Renal pelvis (tissue), 4 donors: ENCODE data around the gene EHMT2. TPM values are rescaled to one million over a fixed set of nuclear protein-coding genes. Genes with fewer than 3 reads are reported as not detected.
"Not testable (repeated sequence)": the region's sequence is repeated elsewhere in the genome, so short reads cannot be mapped to it uniquely, and the experiment has no call there.

Source experiments
- DNase-seq: peaks from one replicate; pipeline ENCODE4 v3.0.0-alpha.2; 2013
- polyA plus RNA-seq, 3 donors: library from polyadenylated mRNA; unstranded; fragments of 120-200 nt; gene quantifications; one replicate each; pipeline ENCODE4 v1.2.1, GENCODE V29; 2013; ENCODE audit not compliant: insufficient read length in 3 of 3

Gene EHMT2
- polyA plus RNA-seq, 3 donors, result 92.0 to 100 (median 98.1) TPM

DNA sequence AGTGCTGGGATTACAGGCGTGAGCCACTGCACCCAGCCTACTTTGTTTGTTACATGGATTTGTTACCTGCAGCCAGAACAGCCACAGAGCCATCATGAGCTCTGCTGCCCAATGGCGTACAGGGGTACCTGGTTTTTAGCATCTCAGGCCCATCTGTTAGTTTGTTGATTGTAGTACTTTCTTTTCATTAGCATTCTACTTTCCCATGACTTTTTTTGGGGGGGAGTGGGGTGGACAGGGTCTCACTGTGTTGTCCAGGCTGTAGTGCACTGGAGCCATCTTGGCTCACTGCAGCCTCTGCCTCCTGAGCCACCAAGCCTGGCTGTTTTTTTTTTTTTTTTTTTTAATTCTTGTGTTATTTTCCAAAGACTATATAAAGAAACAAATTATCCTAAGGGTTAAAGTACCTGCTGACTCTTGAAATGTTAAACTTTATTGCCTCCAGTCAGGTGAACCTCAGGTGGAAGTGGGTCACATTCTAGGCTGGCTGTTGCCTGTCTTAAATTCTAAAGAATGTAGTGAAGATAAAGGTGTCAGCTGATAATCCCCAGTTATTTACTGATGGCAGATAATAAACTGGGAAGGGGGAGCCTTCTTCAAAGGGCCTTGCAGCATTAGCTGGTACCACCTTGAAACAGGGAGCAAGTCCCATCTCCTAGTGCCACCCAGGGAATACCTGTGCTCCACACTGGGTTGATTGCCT lies 50.1 kb downstream of the EHMT2 start:
- DNase-seq, result no peak

DNA sequence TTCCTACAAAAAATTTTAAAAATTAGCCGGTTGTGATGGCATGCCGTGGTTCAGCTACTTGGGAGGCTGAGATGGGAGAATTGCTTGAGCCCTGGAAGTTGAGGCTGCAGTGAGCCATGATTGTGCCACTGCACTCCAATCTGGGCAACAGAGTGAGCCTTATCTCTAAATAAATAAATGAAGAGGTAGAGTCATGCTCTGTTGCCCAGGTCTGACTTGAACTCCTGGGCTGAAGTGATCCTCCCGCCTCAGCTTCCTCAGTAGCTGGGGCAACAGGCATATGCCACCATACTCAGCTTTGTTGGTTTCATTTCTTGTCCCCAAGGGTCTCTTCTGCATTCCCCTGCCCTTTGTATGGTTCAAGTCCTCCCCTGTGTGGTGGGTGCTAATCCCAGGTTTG lies 53.0 kb downstream of the EHMT2 start:
- no peak for DNase-seq

DNA sequence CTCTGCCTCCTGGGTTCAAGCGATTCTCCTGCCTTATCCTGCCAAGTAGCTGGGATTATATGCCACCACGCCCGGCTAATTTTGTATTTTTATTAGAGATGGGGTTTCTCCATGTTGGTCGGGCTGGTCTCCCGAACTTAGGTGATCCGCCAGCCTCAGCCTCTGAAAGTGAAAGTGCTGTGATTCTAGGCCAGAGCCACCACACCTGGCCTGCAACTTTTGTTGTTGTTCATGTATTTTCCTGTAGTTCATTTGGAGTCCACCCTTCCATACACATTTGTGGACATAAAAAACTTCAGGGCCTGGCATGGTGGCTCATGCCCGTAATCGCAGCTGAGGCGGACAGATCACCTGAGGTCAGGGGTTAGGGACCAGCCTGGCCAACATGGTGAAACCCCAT lies 55.4 kb downstream of the EHMT2 start:
- DNase-seq, result no peak

DNA sequence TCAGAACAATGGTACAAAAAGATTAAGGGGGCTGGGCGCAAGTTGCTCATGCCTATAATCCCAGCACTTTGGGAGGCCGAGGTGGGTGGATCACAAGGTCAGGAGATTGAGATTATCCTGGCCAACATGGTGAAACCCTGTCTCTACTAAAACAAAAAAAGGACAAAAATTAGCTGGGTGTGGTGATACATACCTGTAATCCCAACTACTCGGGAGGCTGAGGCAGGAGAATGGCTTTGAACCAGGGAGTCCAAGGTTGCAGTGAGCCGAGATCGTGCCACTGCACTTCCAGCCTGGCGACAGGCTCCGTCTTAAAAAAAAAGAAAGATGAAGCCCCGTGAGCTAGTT lies 57.7 kb downstream of the EHMT2 start:
- not testable (repeated sequence) for DNase-seq

DNA sequence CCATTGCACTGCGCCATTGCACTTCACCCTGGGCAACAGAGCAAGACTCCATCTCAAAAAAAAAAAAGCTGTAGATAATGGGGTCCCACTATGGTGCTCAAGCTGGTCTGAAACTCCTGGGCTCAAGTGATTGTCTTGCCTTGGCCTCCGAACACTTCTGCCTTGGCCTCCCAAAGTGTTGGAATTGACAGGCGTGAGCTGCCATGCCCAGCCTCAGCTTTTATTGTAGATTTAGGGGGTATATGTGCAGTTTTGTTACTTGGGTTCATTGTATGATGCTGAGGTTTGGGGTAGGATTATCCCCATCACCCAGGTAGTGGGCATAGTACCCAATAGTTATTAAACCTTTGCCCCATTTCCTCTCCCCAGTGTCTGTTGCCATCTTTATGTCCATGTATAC lies 58.5 kb downstream of the EHMT2 start:
- DNase-seq, result no peak

- not testable (repeated sequence) for DNase-seq
These were observed 59.4 kb downstream of the EHMT2 start for GRCh38 chr6:31838114-31838553.

GRCh38 chr6:31837369-31838113 lies 60.0 kb downstream of the EHMT2 start:
- no peak for DNase-seq

GRCh38 chr6:31836474-31837368 lies 60.8 kb downstream of the EHMT2 start:
- no peak for DNase-seq

- DNase-seq, result no peak
These were observed 61.4 kb downstream of the EHMT2 start for GRCh38 chr6:31836047-31836473.

GRCh38 chr6:31834367-31835250 lies 62.9 kb downstream of the EHMT2 start:
- peak; percentile 93 for DNase-seq

DNA sequence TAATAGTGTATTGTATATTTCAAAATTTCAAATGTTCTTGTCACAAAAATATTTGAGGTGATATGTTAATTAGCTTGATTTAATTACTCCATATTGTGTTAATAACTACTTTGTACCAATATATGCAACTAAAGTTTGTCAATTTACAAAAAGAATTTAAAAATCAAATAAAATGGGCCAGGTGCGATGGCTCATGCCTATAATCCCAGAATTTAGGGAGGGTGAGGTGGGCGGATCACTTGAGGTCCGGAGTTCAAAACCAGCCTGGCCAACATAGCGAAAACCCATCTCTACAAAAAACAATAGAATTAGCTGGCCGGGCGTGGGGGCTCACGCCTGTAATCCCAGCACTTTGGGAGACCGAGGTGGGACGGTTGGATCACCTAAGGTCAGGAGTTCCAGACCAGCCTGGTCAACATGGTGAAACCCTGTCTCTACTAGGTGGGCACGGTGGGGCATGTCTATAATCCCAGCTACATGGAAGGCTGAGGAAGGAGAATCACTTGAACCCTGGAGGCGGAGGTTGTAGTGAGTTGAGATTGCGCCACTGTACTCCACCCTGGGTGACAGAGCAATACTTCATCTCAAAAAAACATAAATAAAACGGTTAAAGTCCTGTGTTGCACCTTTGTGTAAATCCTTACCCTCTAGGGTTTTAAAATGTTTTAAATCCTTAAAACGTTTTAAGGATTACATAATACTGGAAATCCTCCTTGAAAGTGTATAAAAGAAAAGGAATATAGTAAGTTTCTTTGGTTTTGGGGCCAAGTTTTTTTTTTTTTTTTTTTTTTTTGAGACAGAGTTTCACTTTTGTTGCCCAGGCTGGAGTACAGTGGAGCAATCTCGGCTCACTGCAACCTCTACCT lies 65.9 kb downstream of the EHMT2 start:
- no peak for DNase-seq

DNA sequence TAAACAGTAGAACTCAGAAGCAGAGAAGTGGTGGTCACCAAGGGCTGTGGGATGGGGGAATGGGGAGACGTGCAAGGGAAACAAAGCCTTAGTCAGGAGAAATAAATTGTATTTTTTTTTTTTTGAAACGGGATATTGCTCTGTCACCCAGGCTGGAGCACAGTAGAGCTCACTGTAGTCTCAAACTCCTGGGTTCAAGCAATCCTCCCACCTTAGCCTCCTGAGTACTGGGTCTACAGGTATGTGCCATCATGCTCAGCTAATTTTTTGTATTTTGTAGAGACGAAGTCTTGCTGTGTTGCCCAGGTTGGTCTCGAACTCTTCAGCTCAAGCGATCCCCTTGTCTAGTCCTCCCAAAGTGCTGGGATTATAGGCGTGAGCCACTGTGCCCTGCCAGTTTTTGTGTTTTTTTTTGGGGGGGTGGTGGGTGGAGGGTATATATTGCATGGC lies 66.6 kb downstream of the EHMT2 start:
- DNase-seq, result no peak

Other genes with a start within 250 kb of the EHMT2 start
- 100 to 1,000 TPM; 245 to 281 (median 259) TPM for gene BAG6, start 245.0 kb downstream of the EHMT2 start, polyA plus RNA-seq
- gene APOM, start 241.8 kb downstream of the EHMT2 start, polyA plus RNA-seq, result 100 to 1,000 TPM; 109 to 116 (median 110) TPM
- gene C6orf47, start 236.9 kb downstream of the EHMT2 start, polyA plus RNA-seq, result 10 to 100 TPM; 19.6 to 24.4 (median 20.5) TPM
- gene GPANK1, start 232.7 kb downstream of the EHMT2 start, polyA plus RNA-seq, result 10 to 100 TPM; 26.2 to 33.9 (median 33.8) TPM
- gene CSNK2B, start 231.6 kb downstream of the EHMT2 start, polyA plus RNA-seq, result 100 to 1,000 TPM; 227 to 252 (median 236) TPM
- gene LY6G5B, start 227.7 kb downstream of the EHMT2 start, polyA plus RNA-seq, result 10 to 100 TPM; 19.0 to 38.1 (median 35.1) TPM
- 1 to 10 TPM; 2.6 to 4.3 (median 3.6) TPM for gene LY6G5C, start 216.6 kb downstream of the EHMT2 start, polyA plus RNA-seq
- 10 to 100 TPM; 63.2 to 68.7 (median 63.5) TPM for gene ABHD16A, start 194.4 kb downstream of the EHMT2 start, polyA plus RNA-seq
- gene LY6G6F, start 190.8 kb downstream of the EHMT2 start, polyA plus RNA-seq, result 1 to 10 TPM in 2 of 3 donors, under 1 TPM in 1; 0.43 to 1.0 (median 1.0) TPM
- not detected for gene LY6G6D, start 182.3 kb downstream of the EHMT2 start, polyA plus RNA-seq
- under 1 TPM; 0.28 to 0.89 (median 0.69) TPM for gene LY6G6C, start 176.0 kb downstream of the EHMT2 start, polyA plus RNA-seq
- gene MPIG6B, start 174.3 kb downstream of the EHMT2 start, polyA plus RNA-seq, result 1 to 10 TPM; 1.5 to 1.9 (median 1.7) TPM
- 100 to 1,000 TPM; 189 to 234 (median 211) TPM for gene DDAH2, start 168.4 kb downstream of the EHMT2 start, polyA plus RNA-seq
- gene CLIC1, start 161.2 kb downstream of the EHMT2 start, polyA plus RNA-seq, result 100 to 1,000 TPM; 280 to 320 (median 296) TPM
- 10 to 100 TPM; 18.1 to 54.6 (median 52.1) TPM for gene MSH5, start 157.7 kb downstream of the EHMT2 start, polyA plus RNA-seq
- gene SAPCD1, start 135.0 kb downstream of the EHMT2 start, polyA plus RNA-seq, result 10 to 100 TPM in 2 of 3 donors, 1 to 10 TPM in 1; 5.6 to 13.8 (median 10.7) TPM
- gene VWA7, start 120.4 kb downstream of the EHMT2 start, polyA plus RNA-seq, result 10 to 100 TPM in 2 of 3 donors, 1 to 10 TPM in 1; 8.8 to 14.0 (median 13.1) TPM
- gene VARS1, start 101.9 kb downstream of the EHMT2 start, polyA plus RNA-seq, result 10 to 100 TPM; 60.0 to 71.2 (median 65.2) TPM
- gene LSM2, start 90.7 kb downstream of the EHMT2 start, polyA plus RNA-seq, result 10 to 100 TPM; 79.4 to 84.0 (median 81.1) TPM
- gene HSPA1L, start 82.4 kb downstream of the EHMT2 start, polyA plus RNA-seq, result 1 to 10 TPM; 3.7 to 4.6 (median 3.8) TPM
- gene HSPA1A, start 82.2 kb downstream of the EHMT2 start, polyA plus RNA-seq, result 100 to 1,000 TPM; 104 to 122 (median 112) TPM
- 100 to 1,000 TPM; 125 to 178 (median 158) TPM for gene HSPA1B, start 70.0 kb downstream of the EHMT2 start, polyA plus RNA-seq
- gene NEU1, start 34.9 kb downstream of the EHMT2 start, polyA plus RNA-seq, result 10 to 100 TPM; 78.1 to 85.5 (median 82.5) TPM
- 10 to 100 TPM; 35.1 to 68.8 (median 66.9) TPM for gene SLC44A4, start 18.7 kb downstream of the EHMT2 start, polyA plus RNA-seq
- 10 to 100 TPM; 27.7 to 35.2 (median 29.6) TPM for gene ZBTB12, start 4.4 kb upstream of the EHMT2 start, polyA plus RNA-seq
- 1 to 10 TPM; 3.3 to 4.8 (median 4.5) TPM for gene C2, start 30.0 kb upstream of the EHMT2 start, polyA plus RNA-seq
- gene CFB, start 48.4 kb upstream of the EHMT2 start, polyA plus RNA-seq, result 1 to 10 TPM; 4.3 to 8.4 (median 6.5) TPM
- gene NELFE, start 61.3 kb upstream of the EHMT2 start, polyA plus RNA-seq, result 100 to 1,000 TPM in 1 of 3 donors, 10 to 100 TPM in 2; 95.7 to 107 (median 95.8) TPM
- gene SKIC2, start 61.5 kb upstream of the EHMT2 start, polyA plus RNA-seq, result 10 to 100 TPM; 49.2 to 54.8 (median 50.5) TPM
- gene DXO, start 74.4 kb upstream of the EHMT2 start, polyA plus RNA-seq, result 10 to 100 TPM; 33.8 to 37.2 (median 35.1) TPM
- 10 to 100 TPM; 13.7 to 26.8 (median 16.1) TPM for gene C4A, start 84.4 kb upstream of the EHMT2 start, polyA plus RNA-seq
- 10 to 100 TPM; 21.3 to 27.5 (median 22.2) TPM for gene C4B, start 117.1 kb upstream of the EHMT2 start, polyA plus RNA-seq
- gene CYP21A2, start 140.7 kb upstream of the EHMT2 start, polyA plus RNA-seq, result 1 to 10 TPM in 2 of 3 donors, under 1 TPM in 1; 0.43 to 2.4 (median 1.8) TPM
- gene TNXB, start 211.6 kb upstream of the EHMT2 start, polyA plus RNA-seq, result 1 to 10 TPM; 4.3 to 5.6 (median 4.3) TPM
- 100 to 1,000 TPM in 1 of 3 donors, 10 to 100 TPM in 2; 89.8 to 114 (median 96.6) TPM for gene ATF6B, start 230.5 kb upstream of the EHMT2 start, polyA plus RNA-seq
- gene FKBPL, start 232.6 kb upstream of the EHMT2 start, polyA plus RNA-seq, result 1 to 10 TPM; 7.9 to 9.4 (median 9.2) TPM